ENCODE measurements around the gene SCLY. TPM values are rescaled to one million over a fixed set of nuclear protein-coding genes. Genes with fewer than 3 reads are reported as not detected.
A peak's percentile ranks its signal among the peaks of the same experiment; 100 is the strongest.

The SCLY gene
- total RNA-seq, 1 donor from 2014 or later, result 13.5 TPM

DNA sequence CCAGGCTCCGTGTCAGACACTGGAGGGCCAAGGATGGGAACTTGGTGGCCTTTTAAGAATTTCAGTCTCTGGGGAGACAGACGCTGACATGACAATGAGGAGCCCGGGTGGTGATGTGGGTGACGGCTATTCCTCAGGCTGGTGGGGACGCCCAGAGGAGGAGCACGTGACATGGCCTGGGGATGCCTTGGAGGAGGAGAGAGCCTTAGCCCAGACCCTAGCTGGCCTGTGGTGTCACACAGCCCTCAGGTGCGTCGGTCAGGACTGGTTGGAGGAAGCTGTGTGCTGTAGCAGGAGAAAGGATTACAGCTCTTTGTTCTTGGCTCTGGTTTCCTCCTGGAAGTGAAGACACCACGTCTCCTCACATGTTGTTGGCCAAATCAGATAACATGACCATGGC lies 40.0 kb upstream of the SCLY start:
- no peaks in the 10 kb centered on the region for H3K4me1 ChIP-seq

DNA sequence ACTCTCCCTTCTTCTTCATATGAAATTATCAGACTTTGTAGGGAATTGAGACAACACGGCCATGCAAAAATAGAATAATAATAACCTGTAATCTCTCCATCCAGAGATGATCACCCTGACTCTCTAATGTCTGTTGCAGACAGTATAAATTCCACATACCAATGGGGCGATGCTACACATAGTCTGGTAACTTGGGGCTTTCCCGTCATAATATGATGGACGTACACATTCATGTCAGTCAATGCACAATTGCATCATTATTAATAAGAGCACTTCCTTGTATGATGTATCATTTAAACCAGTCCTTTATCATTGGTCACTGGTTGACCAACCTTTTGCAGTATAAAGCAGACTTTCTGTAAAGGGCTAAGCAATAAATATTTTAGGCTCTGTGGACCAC lies 39.5 kb upstream of the SCLY start:
- Histone ChIP-seq H3K27ac (no peak overlapping the region), H3K9me3 (no peaks in the 10 kb centered on the region), H3K36me3 (peaks cover 0 to 7% of the 10 kb centered on the region in 2 donors), H3K4me1 (no peaks in the 10 kb centered on the region), H3K27me3 (no peaks in the 10 kb centered on the region), H3K4me3 (no peak overlapping the region)
- DNase-seq (ENCODE audit: extremely low spot score in 2 of 2), result no peak
- intact Hi-C loops (cut with DNase I), result no loop called here
- TF ChIP-seq POLR2AphosphoS5 (IDR thresholded peaks at IDR 0.05; ENCODE audit: insufficient read depth in 1 of 2, low read depth in 1 of 2) (no peak), POLR2A (IDR thresholded peaks at IDR 0.05) (no peak)
- TF ChIP-seq, protein P1, sequence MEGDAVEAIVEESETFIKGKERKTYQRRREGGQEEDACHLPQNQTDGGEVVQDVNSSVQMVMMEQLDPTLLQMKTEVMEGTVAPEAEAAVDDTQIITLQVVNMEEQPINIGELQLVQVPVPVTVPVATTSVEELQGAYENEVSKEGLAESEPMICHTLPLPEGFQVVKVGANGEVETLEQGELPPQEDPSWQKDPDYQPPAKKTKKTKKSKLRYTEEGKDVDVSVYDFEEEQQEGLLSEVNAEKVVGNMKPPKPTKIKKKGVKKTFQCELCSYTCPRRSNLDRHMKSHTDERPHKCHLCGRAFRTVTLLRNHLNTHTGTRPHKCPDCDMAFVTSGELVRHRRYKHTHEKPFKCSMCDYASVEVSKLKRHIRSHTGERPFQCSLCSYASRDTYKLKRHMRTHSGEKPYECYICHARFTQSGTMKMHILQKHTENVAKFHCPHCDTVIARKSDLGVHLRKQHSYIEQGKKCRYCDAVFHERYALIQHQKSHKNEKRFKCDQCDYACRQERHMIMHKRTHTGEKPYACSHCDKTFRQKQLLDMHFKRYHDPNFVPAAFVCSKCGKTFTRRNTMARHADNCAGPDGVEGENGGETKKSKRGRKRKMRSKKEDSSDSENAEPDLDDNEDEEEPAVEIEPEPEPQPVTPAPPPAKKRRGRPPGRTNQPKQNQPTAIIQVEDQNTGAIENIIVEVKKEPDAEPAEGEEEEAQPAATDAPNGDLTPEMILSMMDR (IDR thresholded peaks at IDR 0.05), result no peak

More for the DNA sequence above, 40.0 kb upstream of the SCLY start:
- intact Hi-C loops (cut with DNase I), result no loop called here
- no peak overlapping the region for H3K27ac ChIP-seq
- peak in 1 of 2 donors; percentile 65 for DNase-seq (ENCODE audit: extremely low spot score in 2 of 2)
- no peaks in the 10 kb centered on the region for H3K9me3 ChIP-seq
- H3K4me3 ChIP-seq, result no peak overlapping the region
- H3K36me3 ChIP-seq, result peaks cover 0 to 2% of the 10 kb centered on the region in 2 donors
- TF ChIP-seq, protein P1 (IDR thresholded peaks at IDR 0.05), result no peak
- TF ChIP-seq POLR2A (IDR thresholded peaks at IDR 0.05), result no peak
- TF ChIP-seq POLR2AphosphoS5 (IDR thresholded peaks at IDR 0.05; ENCODE audit: insufficient read depth in 1 of 2, low read depth in 1 of 2), result no peak
- no peaks in the 10 kb centered on the region for H3K27me3 ChIP-seq

DNA sequence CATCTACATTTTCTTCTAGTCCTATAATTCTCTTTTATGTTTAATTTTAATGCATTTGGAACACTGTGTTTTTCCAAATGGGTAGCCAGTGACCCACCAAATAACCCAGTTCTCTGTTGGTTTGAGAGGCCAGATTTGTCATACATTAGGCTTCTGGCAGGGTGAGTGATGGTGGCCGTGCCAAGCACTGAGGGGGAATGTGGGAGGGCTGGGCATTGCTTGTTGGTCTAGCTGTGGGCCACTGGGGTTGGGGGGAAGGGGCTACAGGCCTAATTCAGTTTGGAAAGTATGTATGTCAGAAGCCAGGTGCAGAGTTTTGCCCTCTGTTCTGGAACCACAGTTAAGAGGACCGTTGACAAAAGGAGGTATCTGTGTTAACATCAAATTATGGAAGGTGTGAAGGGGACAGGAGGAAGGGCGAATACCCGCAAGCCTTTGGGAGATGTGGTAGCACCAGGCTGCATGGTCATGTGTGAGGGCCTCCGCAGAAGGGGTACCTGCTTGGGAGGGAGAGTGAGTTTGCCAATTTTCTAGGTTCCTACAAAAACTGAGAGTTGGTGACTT lies 38.1 kb upstream of the SCLY start:
- Histone ChIP-seq H3K4me1 (no peaks in the 10 kb centered on the region), H3K36me3 (peaks cover 0 to 14% of the 10 kb centered on the region in 2 donors), H3K4me3 (no peak overlapping the region), H3K9me3 (no peaks in the 10 kb centered on the region), H3K27ac (no peak overlapping the region), H3K27me3 (no peaks in the 10 kb centered on the region)
- intact Hi-C loops (cut with DNase I), result no loop called here
- TF ChIP-seq POLR2AphosphoS5 (IDR thresholded peaks at IDR 0.05; ENCODE audit: insufficient read depth in 1 of 2, low read depth in 1 of 2), result no peak
- no peak for DNase-seq (ENCODE audit: extremely low spot score in 2 of 2)

DNA sequence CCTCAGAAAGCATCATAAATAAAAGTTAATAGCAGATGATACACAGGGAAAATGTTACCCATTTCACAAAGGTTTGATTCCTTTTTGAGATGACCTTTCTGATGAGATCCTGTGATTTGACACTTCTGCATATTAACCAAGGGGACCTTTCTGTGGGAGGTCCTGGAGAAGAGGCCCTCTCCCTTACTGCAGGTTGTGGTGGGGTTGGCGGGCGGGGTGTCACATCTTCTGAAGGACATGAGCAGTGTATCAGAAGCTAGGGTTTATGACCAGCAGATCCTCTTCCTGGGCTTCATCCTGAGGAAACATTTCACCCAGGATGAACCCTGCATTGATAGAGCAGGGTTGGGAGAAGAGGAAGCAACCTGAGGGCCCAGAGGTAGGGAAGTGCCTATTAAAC lies 37.2 kb upstream of the SCLY start:
- no peaks in the 10 kb centered on the region for H3K27me3 ChIP-seq
- intact Hi-C loops (cut with DNase I), result no loop called here
- DNase-seq (ENCODE audit: extremely low spot score in 2 of 2), result no peak
- H3K9me3 ChIP-seq, result no peaks in the 10 kb centered on the region
- no peak overlapping the region for H3K27ac ChIP-seq
- no peak for TF ChIP-seq POLR2AphosphoS5 (IDR thresholded peaks at IDR 0.05; ENCODE audit: insufficient read depth in 1 of 2, low read depth in 1 of 2)
- no peaks in the 10 kb centered on the region for H3K4me1 ChIP-seq
- peaks cover 0 to 14% of the 10 kb centered on the region in 2 donors for H3K36me3 ChIP-seq
- no peak overlapping the region for H3K4me3 ChIP-seq

DNA sequence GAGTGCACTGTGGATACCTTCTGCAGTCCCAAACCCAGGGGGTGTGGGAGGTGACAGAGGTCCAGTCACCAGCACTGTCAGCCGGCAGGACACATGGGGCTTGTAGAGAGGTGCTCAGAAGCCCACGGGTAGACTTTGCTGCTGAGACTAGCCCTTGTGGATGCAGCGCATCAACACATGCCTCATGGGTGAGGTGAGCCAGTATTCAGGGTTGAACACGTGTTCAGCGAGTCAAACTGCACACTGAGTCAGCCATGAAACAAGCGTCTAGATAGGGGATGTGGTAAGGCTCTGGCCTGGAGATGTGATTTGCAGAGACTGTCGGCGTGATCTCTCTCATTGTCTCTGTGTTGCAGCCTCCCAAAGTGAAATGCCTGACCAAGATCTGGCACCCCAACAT lies 35.8 kb upstream of the SCLY start:
- intact Hi-C loops (cut with DNase I), result no loop called here
- Histone ChIP-seq H3K27ac (no peak overlapping the region), H3K4me1 (no peaks in the 10 kb centered on the region), H3K27me3 (no peaks in the 10 kb centered on the region), H3K9me3 (no peaks in the 10 kb centered on the region), H3K4me3 (no peak overlapping the region), H3K36me3 (peaks cover 0 to 15% of the 10 kb centered on the region in 2 donors)
- TF ChIP-seq POLR2AphosphoS5 (IDR thresholded peaks at IDR 0.05; ENCODE audit: insufficient read depth in 1 of 2, low read depth in 1 of 2) (no peak), POLR2A (IDR thresholded peaks at IDR 0.05) (no peak)
- TF ChIP-seq, protein P1 (IDR thresholded peaks at IDR 0.05), result no peak
- no peak for DNase-seq (ENCODE audit: extremely low spot score in 2 of 2)

DNA sequence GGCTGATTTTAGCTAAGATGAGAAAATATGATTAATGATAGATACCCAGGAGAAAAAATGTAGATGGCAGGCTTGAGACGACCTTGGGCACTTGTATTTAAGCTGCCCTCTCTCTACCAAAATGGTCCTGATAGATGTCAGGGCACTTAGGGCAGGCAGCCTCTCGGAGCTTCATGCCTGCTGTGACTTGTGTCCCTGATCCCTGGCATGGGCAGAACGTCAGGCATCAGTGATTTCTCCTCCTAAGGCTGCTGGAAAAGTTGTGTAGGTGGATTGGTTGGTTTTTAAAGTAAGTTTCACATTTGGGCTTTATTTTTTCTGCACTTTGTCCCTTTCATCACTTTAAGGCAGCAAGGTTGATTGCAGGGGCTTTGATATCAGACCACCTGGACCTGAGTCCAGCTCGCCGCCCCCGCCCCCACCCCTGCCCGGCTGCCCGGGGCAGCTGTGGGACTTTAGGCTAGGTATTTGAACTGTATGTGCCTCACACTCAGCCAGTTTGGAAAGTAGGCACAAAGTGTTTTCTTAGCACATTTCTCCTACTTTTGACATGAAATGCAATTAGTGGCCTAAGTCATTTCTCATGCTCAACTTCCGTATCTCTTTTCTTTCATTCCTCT lies 35.0 kb upstream of the SCLY start:
- Histone ChIP-seq H3K4me1 (no peaks in the 10 kb centered on the region), H3K9me3 (no peaks in the 10 kb centered on the region), H3K36me3 (peaks cover 0 to 24% of the 10 kb centered on the region in 2 donors), H3K27ac (no peak overlapping the region), H3K4me3 (no peak overlapping the region), H3K27me3 (no peaks in the 10 kb centered on the region)
- TF ChIP-seq, protein P1 (IDR thresholded peaks at IDR 0.05), result no peak
- TF ChIP-seq POLR2A (IDR thresholded peaks at IDR 0.05), result no peak
- no peak for DNase-seq (ENCODE audit: extremely low spot score in 2 of 2)
- intact Hi-C loops (cut with DNase I), result no loop called here

All from vagina (tissue), 2 donors.